ENCODE measurements around the gene ZNF776.
"Not testable (repeated sequence)": the region's sequence is repeated elsewhere in the genome, so short reads cannot be mapped to it uniquely, and the experiment has no call there.

DNA sequence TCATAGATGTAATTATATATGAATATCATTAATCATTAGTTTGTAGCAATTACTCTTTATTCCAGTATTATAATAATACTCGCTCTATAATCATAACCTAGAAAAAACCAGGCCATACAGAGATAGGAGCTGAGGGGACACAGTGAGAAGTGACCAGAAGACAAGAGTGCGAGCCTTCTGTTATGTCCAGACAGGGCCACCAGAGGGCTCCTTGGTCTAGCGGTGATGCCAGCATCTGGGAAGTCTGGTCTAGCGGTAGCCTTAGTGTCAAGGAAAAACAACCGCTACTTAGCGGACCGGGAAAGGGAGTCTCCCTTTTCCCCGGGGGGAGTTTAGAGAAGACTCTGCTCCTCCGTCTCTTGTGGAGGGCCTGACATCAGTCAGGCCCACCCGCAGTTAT lies 8.3 kb upstream of the ZNF776 start:
- TF ChIP-seq, protein P1, sequence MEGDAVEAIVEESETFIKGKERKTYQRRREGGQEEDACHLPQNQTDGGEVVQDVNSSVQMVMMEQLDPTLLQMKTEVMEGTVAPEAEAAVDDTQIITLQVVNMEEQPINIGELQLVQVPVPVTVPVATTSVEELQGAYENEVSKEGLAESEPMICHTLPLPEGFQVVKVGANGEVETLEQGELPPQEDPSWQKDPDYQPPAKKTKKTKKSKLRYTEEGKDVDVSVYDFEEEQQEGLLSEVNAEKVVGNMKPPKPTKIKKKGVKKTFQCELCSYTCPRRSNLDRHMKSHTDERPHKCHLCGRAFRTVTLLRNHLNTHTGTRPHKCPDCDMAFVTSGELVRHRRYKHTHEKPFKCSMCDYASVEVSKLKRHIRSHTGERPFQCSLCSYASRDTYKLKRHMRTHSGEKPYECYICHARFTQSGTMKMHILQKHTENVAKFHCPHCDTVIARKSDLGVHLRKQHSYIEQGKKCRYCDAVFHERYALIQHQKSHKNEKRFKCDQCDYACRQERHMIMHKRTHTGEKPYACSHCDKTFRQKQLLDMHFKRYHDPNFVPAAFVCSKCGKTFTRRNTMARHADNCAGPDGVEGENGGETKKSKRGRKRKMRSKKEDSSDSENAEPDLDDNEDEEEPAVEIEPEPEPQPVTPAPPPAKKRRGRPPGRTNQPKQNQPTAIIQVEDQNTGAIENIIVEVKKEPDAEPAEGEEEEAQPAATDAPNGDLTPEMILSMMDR (conservative IDR thresholded peaks at IDR 0.05 in 1 of 2, IDR thresholded peaks at IDR 0.05 in 1 of 2; ENCODE audit: extremely low read depth in 1 of 2, insufficient read depth in 1 of 2, low read depth in 1 of 2, low read length in 2 of 2), result peak; percentile 33 to 51
- not testable (repeated sequence) for TF ChIP-seq EZH2 (IDR thresholded peaks at IDR 0.05; ENCODE audit: borderline replicate concordance, low read length)

All from mammary epithelial cell (primary cell).